ENCODE results near the gene RIC8B.

The RIC8B gene

DNA sequence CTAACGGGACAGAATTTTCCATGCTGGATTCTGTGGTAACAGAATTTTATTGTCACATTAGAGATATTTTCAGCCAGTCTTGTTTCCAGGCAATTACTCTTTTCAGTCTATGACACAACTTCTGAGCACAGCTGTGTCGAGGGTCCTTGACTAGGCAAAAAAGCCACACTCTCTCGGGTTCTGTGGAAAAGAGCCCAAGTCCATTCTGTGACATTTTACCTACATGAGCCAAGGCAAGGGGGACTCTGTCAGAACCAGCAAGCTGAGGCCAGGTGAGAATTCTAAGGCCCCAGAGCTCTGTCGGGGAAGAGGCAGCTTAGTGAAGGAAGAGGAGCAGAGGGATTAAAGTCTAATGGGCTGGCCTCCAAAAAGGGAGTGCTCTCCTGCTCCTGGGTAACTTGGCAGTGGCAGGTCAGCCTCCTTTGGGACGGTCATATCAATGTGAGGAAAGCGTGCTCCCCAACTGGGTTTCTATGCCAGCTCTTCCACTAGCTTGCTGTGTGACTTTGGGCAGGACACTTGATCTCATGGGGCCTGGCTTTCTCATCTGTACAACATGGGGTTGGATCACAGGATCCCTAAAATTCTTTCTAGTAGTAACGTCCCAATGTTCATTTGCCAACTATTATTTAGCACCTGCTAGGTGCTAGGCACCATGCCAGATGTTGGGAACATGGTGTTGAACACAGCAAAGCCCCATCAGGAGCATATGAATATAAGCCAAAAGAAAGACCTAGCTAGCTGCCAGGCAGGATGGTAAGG is 16.0 kb upstream of the RIC8B start:
- DNase-seq, result no peak

DNA sequence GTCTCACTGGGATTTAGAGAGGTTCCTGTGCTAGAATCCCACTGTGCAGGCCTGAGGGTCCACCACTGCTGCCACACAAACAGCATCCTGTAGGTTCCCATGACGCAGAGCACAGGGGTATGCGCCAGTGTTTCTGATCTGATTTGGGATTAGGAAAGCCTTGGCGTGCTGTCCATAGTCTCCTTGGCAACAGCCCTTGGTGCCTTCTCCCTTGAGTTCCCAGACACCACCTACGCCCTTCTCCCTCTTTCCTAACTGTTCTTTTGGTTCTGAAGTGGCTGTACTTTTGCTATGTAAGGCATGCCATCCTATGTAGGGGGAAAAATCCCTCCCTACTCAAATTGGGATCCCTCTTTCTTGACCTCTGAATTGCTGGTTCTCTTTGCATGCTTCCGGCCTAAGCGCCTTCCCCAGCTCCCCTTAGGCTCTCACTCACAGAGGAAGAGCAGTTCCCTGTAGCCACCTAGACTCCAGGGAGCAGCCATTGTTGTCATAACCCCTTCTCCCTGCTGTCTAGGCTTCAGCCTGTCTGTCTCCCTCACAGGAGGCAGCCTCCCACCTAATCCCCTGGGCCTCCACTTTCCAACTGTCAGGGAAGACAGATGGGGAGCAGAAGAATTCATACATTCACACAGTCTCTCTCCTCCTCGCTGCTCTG is 14.8 kb upstream of the RIC8B start:
- DNase-seq, result no peak

DNA sequence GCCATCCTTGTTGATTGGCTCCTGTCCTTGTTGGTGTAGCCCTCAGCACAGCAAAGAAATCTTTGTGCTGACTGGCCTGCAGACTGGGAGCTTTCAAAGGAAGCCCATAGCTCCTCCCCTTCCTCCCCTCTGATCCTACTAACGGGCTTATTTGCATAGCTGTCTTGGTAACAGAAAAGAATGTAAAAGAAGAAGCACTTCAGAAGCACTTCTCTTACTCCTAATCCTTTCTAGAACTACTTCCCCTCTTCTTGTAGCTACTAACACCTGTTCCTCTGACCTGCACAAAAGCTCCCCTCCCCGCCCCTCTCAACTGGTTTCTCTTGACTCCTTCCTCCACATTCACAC is 14.3 kb upstream of the RIC8B start:
- no peak for DNase-seq

DNA sequence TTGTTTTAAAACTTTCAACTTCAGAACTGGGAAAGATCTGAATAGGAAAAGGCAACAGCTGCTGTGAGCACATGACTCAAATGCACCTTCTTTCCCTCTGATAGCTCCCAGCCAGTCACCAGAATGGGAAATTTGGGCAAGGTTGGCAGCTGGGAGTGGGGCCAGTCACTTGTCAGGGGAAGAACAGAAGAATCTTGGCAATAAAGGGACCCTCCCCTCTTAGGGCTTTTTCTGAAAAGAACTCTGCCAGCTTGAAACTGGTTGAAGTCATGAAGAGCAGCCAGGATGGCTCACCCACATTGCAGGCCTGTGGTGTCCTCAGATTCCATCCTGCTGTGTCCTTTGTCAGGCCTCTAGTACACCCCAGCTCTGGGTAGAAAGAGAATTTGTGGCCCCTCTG is 10.3 kb upstream of the RIC8B start:
- DNase-seq, result no peak

DNA sequence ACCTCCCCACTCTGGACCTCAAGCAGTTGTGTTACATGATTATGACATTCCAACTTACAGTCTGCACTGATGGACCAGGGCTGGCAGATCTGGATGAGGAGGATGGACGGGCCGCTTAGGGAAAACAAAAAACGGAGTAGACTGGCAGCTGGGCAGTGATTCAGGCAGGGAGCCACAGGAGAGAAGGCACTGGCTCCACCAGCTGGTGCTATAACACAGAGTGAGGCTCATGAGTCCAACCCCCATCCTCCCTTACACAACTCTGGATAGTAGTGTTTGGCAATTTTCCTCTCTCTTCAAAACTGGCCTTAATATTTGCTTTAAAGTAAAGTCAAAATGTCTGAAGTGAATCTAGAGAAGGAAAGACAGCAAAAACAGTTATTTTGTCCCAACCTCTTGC is 9.7 kb upstream of the RIC8B start:
- DNase-seq, result no peak

DNA sequence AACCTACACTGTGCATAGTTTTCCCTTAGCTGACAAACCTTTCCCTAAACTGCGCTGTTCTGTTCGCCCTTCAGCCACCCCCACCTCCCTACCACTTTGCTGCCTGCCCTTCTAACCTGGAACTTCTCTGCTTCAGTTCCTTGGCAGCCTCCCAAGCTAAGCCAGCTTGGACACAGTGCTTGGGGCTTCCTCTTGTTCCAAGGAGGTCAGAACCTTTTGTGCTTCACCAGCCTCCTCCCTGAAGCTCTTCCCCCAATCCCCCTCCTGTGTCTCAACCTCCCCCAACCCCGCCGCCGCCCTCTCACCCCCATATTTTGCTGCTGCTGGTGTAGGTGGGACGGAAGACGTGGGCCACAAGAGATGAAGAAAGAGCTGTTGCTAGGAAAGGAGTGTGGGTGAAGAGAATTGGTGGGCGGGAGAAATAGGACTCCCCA is 8.1 kb upstream of the RIC8B start:
- DNase-seq, result no peak

DNA sequence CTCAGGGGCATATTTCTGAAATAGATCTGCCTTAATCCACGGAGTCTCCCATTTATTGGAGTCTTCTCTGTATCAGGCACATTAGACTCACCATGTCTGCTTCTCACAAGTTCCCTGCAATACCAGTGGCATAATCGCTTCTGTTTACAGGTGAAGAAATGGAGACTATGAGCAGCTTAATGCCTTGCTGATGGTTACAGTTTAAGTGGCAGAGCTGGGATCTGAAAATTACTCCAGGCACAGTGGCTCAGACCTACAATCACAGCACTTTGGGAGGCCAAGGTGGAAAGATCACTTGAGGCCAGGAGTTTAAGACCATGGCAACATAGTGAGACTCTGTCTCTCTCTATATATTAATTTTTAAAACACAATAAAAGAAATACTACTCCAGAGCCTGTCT is 7.3 kb upstream of the RIC8B start:
- DNase-seq, result no peak

DNA sequence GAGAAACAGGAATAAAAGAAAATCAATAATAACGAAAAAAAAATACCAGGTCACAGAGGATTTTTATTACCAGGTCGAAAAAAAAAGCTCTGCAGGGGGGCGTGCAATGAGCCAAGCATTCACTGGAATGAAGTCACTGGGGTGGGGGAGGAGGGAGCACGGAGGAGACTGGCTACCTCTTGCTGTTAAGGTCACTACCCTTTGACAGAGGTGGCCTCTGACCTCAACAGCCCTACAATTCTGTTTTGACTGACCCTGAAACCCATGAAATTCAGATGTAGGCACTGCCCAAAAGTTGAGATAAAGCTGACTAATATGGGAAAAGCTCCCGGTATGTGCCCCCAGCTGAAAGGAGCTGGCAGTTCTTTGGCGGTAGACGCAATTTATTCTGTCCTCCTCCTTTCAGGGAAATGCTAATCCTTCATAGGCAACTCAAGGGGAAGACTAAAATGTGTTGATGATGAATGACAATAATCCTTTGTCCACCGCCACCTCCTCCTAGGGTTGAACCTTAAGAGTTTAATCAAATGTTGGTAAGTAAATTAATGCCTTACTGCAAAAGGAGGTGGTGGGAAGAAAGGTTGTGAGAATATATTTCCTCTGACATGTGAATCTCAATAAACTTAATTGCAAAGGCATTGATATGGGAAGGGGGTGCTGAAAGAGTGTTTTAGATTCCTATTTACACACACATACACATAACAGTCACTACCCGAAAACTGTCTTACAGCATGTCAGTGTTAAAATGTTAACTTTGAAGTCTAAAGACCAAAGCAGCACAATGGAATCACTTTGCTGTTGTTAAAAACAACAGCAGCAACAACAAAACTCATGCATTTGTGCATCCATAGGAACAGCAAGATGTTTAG is 6.3 kb upstream of the RIC8B start:
- DNase-seq, result no peak

DNA sequence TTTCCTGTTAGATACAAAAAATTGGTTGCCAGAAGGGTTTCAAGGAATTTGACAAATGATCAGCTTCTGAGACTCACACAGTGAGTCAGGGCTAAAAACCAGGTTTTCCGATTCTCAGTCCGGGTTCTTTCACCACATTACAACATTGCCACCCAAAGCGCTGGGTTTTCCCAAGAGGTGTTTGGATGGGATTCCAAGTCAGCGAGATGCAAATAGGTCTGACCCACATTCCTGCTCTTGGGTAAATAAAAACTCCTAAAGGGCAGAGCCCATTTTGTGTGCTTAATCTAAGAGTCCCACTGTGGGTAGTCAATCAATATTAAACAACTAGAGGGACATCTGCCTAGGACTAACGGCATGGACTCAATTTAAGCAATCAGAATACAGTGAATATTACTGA is 5.4 kb upstream of the RIC8B start:
- no peak for DNase-seq

DNA sequence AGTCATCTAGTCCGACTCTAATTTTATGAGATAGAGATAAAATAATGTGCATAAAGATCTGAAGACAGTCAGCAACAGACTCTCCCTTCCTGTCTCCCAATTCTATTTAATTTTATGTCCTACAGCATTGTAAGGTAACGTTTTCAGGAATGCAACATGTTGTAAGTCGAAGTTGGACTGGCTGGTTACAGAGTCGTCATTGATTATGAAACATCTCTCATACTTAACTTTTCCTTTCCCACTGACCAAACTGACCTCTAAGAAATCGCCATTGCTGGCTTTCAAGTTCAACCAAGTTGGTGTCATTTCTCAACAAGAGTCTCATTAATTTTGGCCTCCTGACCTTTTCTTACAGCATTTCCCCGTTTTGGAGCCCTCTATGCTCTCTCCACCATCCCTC is 4.9 kb upstream of the RIC8B start:
- no peak for DNase-seq

DNA sequence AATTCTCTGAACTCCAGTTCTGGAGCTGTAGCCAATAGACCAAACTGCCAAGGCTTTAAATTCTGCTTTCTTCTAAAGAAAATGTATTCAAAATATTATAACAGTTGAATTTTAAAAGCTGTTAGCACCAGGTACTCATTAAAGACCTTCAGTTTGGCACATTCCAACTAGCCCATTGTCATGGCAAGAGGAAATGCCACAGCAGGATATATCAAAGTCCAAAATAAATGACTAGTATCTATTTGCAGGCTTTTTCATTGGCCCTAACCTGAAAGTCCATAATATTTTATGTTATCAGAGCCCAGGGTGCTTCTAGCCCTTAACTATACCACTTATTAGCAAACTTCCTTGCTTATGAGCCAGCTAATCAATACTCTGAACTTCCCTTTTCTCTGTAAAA is 3.1 kb upstream of the RIC8B start:
- DNase-seq, result no peak

DNA sequence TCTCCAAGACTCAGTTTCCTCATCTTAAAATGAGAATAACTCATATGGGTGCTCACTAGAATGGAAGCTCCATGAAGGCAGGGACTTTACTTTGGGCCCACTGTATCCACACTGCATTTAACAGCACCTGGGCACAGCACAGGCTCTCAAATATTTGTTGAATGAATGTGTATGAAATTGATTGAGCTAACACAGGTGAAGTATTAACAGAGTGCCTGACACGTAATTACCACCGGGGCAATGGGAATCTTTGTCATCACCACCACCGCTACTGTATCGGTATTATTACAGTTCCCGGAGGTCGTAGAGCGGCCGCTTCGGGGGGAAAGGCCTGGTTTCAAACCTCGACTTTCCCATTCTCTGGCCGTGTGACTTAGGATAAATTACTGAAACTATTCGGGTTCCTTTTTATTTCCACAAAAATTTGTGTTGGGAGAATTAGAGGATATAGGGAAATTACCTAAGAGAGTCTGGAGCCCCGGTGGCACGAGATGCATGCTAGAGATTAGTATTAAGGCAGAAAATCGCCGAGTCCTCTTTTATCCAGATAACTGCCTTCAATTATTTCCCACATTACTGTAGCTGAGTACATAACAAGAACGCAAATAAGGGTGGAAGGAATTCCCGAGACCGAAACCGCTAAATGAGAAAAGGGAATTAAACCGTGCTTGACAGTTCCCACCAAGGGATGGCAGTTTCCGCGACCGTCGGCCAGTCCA is 1.0 kb upstream of the RIC8B start:
- no peak for DNase-seq

DNA sequence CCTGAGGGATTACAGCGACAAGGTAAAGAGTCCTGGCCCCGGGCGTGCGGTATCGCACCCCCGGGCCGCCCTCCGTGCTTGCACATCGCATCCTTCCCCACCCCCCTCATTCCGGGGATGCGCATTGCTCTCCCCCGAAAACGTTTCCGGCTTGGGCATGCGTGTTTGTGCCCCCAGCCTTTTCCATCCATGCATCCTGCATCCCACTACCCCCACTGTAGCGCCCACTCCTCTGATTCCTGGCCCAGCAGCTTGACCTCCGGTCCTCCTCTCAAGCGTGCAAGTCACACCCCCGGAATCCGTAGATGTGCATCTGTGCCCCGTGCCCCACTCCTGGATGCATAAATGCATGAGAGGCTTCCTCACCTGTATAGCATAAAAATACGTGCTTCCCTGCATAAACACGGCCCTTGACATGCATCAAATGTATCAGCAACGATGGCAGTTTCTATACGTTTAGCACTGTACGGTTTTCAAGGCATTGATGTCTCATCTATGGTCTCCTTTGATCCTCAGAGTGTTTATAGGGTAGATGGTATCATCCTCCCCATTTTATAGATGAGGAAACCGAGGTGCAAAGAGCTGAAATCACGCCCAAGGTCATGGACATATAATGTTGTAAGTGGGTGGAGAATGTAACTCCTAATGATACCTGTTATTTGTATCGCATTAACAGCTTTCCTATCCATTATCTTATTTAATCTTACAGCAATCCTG is 484 bp downstream of the RIC8B start:
- no peak for DNase-seq

DNA sequence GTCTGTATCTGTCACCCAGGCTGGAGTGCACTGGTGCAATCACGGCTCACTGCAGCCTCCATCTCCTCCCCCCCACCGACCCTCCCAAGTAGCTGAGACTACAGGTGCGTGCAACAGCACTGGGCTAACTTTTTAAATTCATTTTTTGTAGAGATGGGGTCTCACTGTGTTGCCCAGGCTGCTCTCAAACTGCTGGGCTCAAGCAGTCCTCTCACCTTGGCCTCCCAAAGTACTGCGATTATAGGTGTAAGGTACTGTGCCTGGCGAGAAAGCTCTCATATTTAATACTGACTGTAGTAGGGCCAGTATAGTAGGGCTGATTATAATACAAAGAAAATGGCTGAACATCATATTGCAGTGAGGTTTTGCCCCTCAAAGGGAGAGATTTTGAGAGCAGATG is 2.4 kb downstream of the RIC8B start:
- no peak for DNase-seq

DNA sequence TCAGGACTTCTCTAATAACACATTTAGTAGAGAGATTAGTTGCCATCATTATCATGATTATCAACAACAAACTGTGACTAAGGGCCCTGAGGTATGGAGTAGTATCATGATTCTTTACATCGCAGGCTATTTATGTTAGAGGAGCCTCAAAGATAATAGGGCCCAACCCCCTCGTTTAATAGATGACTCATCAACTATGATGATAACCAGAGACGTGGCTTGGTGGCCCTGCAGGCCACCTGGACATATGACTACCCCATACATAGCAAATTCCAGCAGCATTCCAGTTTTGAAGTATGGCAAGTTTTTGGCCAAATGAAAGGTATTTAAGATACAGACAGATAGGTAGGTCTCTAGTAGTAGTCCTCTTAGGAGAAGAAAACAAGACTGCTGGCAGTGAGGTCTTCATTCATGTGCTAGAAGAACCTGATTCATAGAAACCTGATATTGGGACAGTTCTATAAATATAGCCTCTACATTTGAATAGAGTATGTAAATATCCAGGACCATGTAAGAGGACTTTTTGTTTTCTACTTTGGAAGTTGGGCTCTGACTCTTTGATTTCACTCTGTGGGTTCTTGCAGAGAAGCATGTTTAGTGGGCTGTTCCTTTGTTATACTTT is 5.6 kb downstream of the RIC8B start:
- no peak for DNase-seq

DNA sequence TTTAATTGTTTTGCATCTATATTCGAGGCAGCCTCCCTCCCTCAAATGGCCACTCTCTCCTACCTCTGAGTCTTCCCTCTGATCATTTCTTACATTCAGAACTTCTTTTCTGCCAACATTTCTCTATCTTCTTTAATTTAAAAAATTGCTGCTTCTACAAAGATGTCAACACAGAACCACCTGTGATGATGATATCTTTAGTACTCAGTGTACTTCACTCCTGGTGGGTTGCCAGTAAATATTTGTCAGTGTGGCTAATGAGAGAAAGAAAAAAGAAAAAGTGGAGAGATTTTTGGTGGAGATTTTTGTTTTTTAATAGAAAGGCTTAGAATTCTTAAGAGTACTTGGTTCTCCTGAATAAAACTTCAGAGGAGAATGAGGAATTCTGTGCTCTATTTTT is 8.1 kb downstream of the RIC8B start:
- no peak for DNase-seq

DNA sequence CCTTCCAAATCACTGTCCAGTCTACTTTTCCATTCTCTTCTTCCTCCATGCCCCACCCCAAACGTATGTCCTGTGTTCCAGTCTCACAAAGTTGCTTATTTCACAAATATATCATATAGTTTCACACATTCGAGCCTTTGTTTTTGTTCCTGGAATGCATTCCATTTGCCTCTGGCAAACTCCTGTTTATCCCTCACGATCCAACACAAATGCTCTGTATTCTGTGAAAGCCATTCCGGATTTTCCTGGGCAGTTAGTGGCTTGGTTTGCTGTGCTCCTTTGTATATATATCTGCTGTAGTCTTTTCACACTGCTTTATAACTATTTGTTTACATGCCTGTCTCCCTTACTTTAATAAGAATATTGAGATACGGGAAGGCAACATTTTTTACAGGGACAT is 9.0 kb downstream of the RIC8B start:
- no peak for DNase-seq

DNA sequence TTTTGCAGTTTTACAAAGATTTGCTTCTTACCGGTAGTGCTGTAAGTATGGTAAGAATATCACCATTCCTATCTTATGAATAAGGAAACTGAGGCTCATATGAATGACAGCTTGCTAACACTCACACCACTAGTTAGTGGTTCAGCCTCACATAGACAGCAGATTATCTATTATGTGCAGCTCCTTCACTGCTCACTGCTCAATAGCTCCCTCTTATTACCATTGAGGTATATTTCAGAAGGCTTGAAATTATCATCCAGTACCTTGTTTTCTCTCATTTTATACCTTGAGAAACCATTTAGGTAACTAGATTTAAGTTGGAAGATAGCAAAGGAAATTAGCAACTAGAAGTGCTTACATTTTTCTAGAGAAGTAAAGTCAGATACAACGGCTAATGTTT is 15.5 kb downstream of the RIC8B start:
- no peak for DNase-seq

DNA sequence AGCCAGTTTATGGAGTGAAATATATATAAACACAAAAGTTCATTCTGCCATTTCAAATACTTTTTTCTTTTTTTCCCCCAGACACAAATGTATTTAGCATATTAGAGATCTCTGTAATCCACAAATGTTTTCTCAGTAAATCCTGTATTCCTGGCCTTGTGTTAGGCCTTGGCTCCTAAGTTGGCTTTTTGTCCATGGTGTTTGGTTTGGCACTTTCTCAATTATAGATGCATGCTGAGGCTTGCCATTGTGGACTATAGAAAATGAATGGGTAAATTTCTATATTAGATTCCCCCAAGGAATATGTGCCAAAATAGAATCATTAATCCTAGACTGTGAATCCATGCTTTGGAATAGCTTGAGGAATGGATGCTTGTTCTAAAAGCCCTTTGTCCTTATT is 17.0 kb downstream of the RIC8B start:
- no peak for DNase-seq

DNA sequence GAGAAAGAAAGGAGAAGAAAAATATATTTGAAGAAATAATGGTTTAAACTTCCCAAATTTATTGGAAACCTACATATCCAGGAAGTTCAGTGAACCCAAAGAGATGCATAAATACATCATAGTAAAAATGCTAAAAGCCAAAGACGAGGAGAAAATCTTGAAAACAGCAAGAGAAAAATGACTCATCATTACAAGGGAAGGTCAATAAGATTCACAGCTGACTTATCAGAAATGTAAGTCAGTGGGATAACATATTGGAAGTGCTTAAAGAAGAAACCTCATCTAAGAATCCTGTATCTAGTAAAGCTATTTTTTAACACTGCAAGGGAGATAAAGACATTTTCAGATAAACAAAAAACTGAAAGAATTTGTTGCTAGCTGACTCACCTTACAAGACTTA is 19.9 kb downstream of the RIC8B start:
- DNase-seq, result no peak

DNA sequence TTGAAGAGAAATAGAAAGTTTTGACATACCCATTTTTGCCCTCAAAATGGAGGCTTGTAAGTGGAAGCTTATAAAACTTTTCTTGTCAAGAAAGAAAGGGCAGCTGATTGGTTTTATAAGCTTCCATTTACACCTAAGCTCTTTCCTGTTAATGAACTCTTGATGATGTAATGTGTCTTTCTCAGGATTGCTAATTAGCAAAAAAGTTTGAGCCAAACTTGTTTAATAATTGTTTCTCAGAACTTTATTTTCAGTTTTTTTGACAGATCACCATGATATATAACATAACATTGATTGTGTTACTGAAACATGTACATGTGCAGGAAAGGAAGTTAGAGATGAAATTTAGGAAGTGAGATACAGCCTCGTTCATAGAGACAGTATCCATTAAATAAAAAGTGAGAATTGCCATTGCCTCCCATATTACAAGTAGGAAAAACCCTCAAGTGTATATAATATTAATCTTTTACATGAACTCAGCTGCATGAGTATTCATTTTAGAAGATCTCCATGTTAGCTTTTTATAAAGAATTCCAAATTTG is 26.8 kb downstream of the RIC8B start:
- DNase-seq, result no peak

Data from activated CD4-positive, alpha-beta T cell treated with anti-CD3 and anti-CD28 coated beads, Interleukin-2, amount 50 U/mL, for 1 hour (primary cell).